ENCODE measurements around the gene CCDC188. TPM values are rescaled to one million over a fixed set of nuclear protein-coding genes. Genes with fewer than 3 reads are reported as not detected.

CCDC188 gene
- total RNA-seq, 2 donors from 2014 or later, result 0.36 TPM; not detected in 1

- Mint-ChIP-seq H3K4me3 (no peak overlapping the region), H3K27me3 (no peaks in the 10 kb centered on the region), H3K27ac (peak overlapping the region in 1 of 2 donors; percentile 50), H3K4me1 (ENCODE audit: low read depth in 2 of 2) (peaks cover 18 to 24% of the 10 kb centered on the region in 2 donors), H3K9me3 (no peaks in the 10 kb centered on the region), H3K36me3 (peaks cover 3% of the 10 kb centered on the region)
- DNase-seq (ENCODE audit: low spot score) (no peak), ATAC-seq (no peak)
These were observed 37.1 kb downstream of the CCDC188 start for GRCh38 chr22:20113551-20114310.

DNA sequence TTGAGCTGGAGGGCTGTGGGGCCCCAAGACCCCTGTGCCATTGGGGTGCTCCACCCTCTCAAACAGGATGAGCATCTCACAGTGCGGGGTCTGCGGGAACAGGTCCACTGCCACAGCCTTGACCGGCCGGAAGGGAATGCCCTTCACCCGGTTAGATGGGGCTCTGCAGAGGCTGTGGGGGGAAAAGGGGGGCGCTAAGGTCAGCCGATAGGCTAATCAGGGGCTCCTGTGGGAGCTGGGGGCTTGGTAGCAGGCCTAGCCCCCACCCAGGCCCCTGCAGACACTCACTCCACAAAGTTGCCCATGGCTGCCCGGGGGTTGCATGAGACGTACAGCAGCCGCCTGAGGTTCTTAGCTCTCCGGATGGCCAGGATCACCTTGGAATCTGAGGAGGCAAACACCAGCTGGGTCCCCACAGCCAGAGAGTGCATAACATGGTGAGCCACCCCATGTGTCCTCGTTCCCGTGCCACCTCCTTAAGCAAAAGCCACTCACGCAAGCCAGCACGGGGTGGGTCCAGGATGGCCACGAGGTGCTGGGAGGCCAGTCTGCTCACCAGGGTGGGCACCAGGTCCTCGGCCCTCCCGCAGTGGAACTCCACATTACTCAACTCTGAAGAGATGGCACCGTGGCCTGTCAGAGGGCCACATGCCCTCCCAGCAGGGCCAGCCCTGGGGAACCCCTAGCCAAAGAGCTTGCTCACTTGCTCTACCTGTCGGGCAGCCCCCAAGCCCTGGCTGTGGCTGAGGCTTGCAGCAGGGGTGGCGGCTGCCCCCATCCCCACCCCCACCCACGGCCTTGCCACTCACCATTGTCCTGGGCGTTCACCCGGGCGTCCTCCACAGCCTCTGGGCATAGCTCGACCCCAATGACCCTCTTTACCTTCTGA is 38.0 kb downstream of the CCDC188 start:
- H3K4me1 Mint-ChIP-seq (ENCODE audit: low read depth in 2 of 2), result peaks cover 10 to 25% of the 10 kb centered on the region in 2 donors
- no peaks in the 10 kb centered on the region for H3K36me3 Mint-ChIP-seq
- H3K27me3 Mint-ChIP-seq, result no peaks in the 10 kb centered on the region
- no peak for DNase-seq (ENCODE audit: low spot score)
- no peak overlapping the region for H3K27ac Mint-ChIP-seq
- no peaks in the 10 kb centered on the region for H3K9me3 Mint-ChIP-seq
- ATAC-seq, result no peak
- H3K4me3 Mint-ChIP-seq, result no peak overlapping the region

DNA sequence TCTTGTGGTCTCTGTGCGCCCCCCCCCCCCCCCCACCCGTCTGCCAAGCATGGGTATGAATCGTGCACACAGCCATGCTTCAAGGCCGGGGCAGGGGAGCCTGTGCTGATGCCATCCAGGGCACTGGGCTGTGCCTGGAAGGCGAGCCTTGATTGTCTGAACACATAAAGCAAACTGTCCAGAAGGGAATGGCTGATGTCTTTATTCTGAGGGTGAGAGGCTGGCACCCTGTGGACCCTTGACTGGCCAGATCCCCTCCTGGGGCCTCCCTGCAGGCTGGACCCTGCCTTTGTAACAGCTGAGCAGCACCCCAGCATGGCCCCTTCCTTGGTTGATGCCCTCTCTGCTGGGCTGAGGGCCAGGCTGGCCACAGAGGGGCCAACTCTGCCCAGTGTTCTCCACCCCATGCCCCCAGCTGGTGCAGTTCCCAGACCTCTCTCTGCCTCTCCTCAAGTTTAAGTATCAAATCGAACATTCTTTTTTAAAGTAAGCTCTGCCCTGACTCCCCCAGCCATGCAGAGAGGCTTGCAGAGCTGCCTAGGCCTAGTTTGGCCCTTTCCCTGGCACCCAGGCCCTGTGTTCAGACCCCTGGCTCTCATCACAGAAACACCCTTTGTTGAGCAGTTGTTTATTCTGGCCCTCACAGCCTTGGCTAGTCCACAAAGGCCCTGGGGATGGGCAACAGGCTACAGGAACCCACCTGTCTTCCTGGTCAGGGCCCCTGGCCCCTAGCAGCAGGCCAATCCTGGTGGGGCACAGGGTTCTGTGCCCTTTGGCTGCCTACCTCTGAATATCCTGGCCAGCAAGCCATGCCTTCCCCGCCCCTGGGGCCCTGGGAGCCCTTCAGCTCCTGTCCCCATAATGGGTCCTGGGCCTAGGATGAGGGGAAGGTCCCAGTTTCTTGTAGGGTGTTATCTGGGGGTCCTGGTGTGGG is 38.9 kb downstream of the CCDC188 start:
- H3K36me3 Mint-ChIP-seq, result no peaks in the 10 kb centered on the region
- H3K27ac Mint-ChIP-seq, result peak overlapping the region; percentile 72 to 80
- H3K4me3 Mint-ChIP-seq, result no peak overlapping the region
- no peak for ATAC-seq
- no peaks in the 10 kb centered on the region for H3K27me3 Mint-ChIP-seq
- no peak for DNase-seq (ENCODE audit: low spot score)
- peaks cover 10 to 25% of the 10 kb centered on the region in 2 donors for H3K4me1 Mint-ChIP-seq (ENCODE audit: low read depth in 2 of 2)
- no peaks in the 10 kb centered on the region for H3K9me3 Mint-ChIP-seq

- no peak for DNase-seq (ENCODE audit: low spot score)
- H3K4me3 Mint-ChIP-seq, result no peak overlapping the region
- peak overlapping the region in 1 of 2 donors; percentile 80 for H3K27ac Mint-ChIP-seq
- no peaks in the 10 kb centered on the region for H3K9me3 Mint-ChIP-seq
- peak; percentile 41 to 54 for ATAC-seq
- H3K36me3 Mint-ChIP-seq, result no peaks in the 10 kb centered on the region
- H3K4me1 Mint-ChIP-seq (ENCODE audit: low read depth in 2 of 2), result peaks cover 10 to 23% of the 10 kb centered on the region in 2 donors
- H3K27me3 Mint-ChIP-seq, result no peaks in the 10 kb centered on the region
These were observed 39.7 kb downstream of the CCDC188 start for GRCh38 chr22:20111045-20111688.

GRCh38 chr22:20110359-20110985 is 40.4 kb downstream of the CCDC188 start:
- Mint-ChIP-seq H3K36me3 (no peaks in the 10 kb centered on the region), H3K27me3 (no peaks in the 10 kb centered on the region), H3K4me3 (no peak overlapping the region), H3K27ac (no peak overlapping the region), H3K4me1 (ENCODE audit: low read depth in 2 of 2) (peaks cover 9 to 23% of the 10 kb centered on the region in 2 donors), H3K9me3 (no peaks in the 10 kb centered on the region)
- no peak for DNase-seq (ENCODE audit: low spot score)
- no peak for ATAC-seq

GRCh38 chr22:20109411-20110358 is 41.2 kb downstream of the CCDC188 start:
- no peaks in the 10 kb centered on the region for H3K27me3 Mint-ChIP-seq
- H3K9me3 Mint-ChIP-seq, result no peaks in the 10 kb centered on the region
- no peaks in the 10 kb centered on the region for H3K36me3 Mint-ChIP-seq
- H3K4me3 Mint-ChIP-seq, result no peak overlapping the region
- H3K4me1 Mint-ChIP-seq (ENCODE audit: low read depth in 2 of 2), result peaks cover 5 to 17% of the 10 kb centered on the region in 2 donors
- no peak for ATAC-seq
- no peak overlapping the region for H3K27ac Mint-ChIP-seq
- no peak for DNase-seq (ENCODE audit: low spot score)

DNA sequence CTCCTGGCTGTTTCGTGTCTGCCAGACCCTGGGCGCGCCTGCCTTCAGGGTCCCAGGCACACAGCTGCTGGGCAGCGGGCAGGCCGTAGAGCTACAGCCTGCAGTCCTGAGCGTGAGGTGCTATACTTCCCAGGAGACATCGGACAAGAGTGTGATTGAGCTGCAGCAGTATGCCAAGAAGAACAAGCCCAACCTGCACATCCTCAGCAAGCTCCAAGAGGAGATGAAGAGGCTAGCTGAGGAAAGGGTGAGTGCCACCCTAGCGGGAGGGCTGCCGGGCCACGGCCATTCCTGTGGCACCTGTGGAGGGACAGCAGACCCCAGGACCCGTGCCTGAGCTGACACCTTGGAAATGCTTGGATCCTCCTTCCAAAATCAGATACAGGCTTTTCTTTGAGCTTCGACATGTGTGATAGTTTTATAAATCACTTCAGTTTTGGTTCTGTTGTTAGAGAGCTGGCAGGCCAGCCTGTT is 42.1 kb downstream of the CCDC188 start:
- Mint-ChIP-seq H3K36me3 (no peaks in the 10 kb centered on the region), H3K9me3 (no peaks in the 10 kb centered on the region), H3K27ac (peak overlapping the region in 1 of 2 donors; percentile 39), H3K4me1 (ENCODE audit: low read depth in 2 of 2) (peaks cover 5 to 12% of the 10 kb centered on the region in 2 donors), H3K27me3 (no peaks in the 10 kb centered on the region), H3K4me3 (no peak overlapping the region)
- no peak for ATAC-seq
- DNase-seq (ENCODE audit: low spot score), result no peak

DNA sequence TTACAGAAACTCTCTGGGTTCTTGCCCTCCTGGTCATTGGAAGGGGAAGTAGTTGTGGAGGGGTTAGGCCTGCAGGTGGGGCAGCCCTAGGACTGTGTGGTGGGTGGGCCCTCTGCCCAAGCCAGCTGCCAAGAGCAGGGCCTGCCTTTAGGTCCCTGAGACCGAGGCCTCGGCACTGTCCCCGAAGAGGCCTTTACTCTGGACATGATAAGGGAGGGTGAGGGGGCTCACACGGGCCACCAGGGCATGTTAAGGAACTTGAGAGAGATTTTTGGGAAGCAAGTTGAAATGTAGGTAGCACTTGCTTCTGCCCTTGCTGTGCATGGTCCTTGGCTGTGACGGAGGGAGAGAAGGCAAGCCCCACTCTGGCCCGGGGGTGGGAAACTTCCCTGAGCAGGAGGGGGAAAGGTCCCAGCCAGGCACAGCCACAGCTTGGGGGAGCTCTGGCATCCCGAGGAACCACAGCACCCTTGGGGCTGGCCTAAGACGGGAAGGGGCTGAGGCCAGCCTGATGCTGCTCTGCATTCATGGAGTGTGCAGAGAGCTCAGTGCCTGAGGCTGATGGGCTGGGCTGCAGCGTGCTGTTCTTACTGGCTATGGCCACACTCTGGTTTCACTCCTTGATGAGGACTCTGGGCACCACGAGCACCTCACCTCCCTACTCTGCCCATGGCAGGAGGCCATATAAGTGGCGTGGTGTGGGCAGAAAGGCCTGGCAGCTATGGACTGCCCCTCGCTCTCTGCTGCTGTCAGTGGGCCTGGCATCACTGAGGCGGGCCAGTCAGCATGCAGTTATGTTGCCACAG is 42.7 kb downstream of the CCDC188 start:
- DNase-seq (ENCODE audit: low spot score), result no peak
- H3K36me3 Mint-ChIP-seq, result no peaks in the 10 kb centered on the region
- H3K27me3 Mint-ChIP-seq, result no peaks in the 10 kb centered on the region
- H3K4me3 Mint-ChIP-seq, result no peak overlapping the region
- peak overlapping the region; percentile 37 to 39 for H3K27ac Mint-ChIP-seq
- no peak for ATAC-seq
- H3K9me3 Mint-ChIP-seq, result no peaks in the 10 kb centered on the region
- peaks cover 5 to 12% of the 10 kb centered on the region in 2 donors for H3K4me1 Mint-ChIP-seq (ENCODE audit: low read depth in 2 of 2)

DNA sequence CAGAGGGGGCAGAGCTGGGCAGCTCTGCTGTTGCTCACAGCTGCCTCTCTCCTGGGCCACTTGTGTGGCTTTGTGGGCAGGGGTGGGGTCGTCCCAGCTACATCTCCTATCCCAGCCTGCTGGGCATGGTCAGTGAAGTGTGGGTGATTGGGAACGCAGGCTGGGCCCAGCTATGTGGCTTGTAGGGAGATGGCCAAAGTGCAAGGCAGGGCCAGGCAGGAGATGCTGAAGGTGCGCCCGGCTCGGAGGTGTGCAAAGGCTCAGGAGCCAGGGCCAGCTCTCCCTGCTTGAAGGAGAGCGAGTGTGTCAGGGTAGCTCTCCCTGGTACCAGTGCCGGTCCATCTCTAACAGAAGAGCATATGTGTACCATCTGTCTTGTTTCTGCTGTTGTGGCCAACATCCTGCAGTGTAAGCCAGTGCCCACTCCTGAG is 43.4 kb downstream of the CCDC188 start:
- DNase-seq (ENCODE audit: low spot score) (no peak), ATAC-seq (no peak)
- no peaks in the 10 kb centered on the region for H3K27me3 Mint-ChIP-seq
- H3K4me1 Mint-ChIP-seq (ENCODE audit: low read depth in 2 of 2), result peaks cover 5 to 13% of the 10 kb centered on the region in 2 donors
- H3K9me3 Mint-ChIP-seq, result no peaks in the 10 kb centered on the region
- H3K4me3 Mint-ChIP-seq, result no peak overlapping the region
- peak overlapping the region; percentile 32 to 37 for H3K27ac Mint-ChIP-seq
- H3K36me3 Mint-ChIP-seq, result no peaks in the 10 kb centered on the region

DNA sequence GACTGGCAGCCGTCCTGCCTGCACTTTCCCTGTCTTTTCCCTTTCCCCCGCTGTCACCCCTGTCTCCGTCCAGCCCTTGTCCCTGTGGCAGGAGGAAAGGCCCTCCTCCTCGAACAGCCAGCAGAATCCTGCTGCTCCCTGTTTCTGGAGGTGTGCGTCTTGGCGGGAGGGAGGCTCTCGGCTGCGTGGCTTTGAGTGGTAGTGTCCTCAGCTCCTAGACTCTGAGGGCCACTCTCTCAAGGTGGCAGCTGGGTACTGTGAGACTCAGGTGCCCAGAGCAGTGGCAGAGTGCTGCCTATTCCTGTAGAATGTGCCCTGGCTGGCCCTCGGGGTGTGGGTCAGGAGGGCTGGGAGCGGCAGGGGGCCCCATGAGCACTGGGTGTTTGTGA is 44.0 kb downstream of the CCDC188 start:
- ATAC-seq (no peak), DNase-seq (ENCODE audit: low spot score) (no peak)
- no peak overlapping the region for H3K4me3 Mint-ChIP-seq
- peak overlapping the region in 1 of 2 donors; percentile 32 for H3K27ac Mint-ChIP-seq
- H3K27me3 Mint-ChIP-seq, result no peaks in the 10 kb centered on the region
- H3K9me3 Mint-ChIP-seq, result no peaks in the 10 kb centered on the region
- H3K36me3 Mint-ChIP-seq, result no peaks in the 10 kb centered on the region
- H3K4me1 Mint-ChIP-seq (ENCODE audit: low read depth in 2 of 2), result peaks cover 7 to 16% of the 10 kb centered on the region in 2 donors

DNA sequence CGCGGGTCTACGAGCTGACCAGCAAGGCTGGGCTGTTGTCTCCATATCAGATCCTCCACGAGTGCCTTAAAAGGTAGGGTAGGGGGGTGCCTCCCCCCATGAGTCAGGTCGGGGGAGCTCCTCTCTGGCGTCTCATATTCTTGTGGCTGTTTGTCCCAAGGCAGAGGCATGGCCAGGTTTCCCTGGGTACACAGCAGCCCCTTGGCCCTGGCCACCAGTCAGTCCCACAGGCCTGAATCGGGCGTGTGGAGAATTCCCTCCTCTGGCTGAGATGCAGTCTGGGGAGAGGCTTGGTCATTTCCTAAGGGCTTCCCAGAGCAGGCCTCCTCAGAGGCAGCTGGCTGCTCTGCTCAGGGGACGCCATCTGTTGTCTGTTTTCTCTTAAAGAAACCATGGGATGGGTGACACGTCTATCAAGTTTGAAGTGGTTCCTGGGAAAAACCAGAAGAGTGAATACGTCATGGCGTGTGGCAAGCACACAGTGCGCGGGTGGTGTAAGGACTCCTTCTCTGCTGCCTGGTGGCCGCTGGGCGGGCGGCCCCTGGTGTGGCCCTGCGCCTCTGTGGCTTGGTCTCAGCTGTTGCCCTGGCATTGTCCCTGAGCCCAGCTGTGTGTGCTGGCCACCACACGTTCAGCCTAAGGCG is 44.5 kb downstream of the CCDC188 start:
- Mint-ChIP-seq H3K9me3 (no peaks in the 10 kb centered on the region), H3K4me1 (ENCODE audit: low read depth in 2 of 2) (peaks cover 6 to 18% of the 10 kb centered on the region in 2 donors), H3K4me3 (no peak overlapping the region), H3K36me3 (no peaks in the 10 kb centered on the region), H3K27ac (no peak overlapping the region), H3K27me3 (no peaks in the 10 kb centered on the region)
- ATAC-seq (no peak), DNase-seq (ENCODE audit: low spot score) (no peak)
